HCT116 (cell line): ENCODE results near the gene SIK3.

ENCODE experiments used
- CEBPB ChIP-seq: IDR thresholded peaks from 2 replicates; pipeline ENCODE4 v1.6.1; 2012; ENCODE audit warnings: low read depth
- POLR2A ChIP-seq: IDR thresholded peaks from 2 replicates; pipeline ENCODE4 v1.7.0; 2011; ENCODE audit warnings: borderline replicate concordance; ENCODE audit not compliant: insufficient read depth, insufficient read length; ENCODE audit errors: extremely low read depth
- POLR2AphosphoS5 ChIP-seq: IDR thresholded peaks from 2 replicates; pipeline ENCODE4 v1.6.1; 2011; ENCODE audit warnings: mild to moderate bottlenecking, low read depth, low read length, moderate library complexity
- REST ChIP-seq: IDR thresholded peaks from 2 replicates; pipeline ENCODE4 v1.6.1; 2012; ENCODE audit warnings: low read depth
- SP1 ChIP-seq: IDR thresholded peaks from 2 replicates; pipeline ENCODE4 v1.6.1; 2012; ENCODE audit warnings: low read depth

GRCh38 chr11:116875194-116875593 is 223.0 kb downstream of the SIK3 start:
- TF ChIP-seq POLR2A (no peak), POLR2AphosphoS5 (no peak), SP1 (no peak), REST (no peak), CEBPB (no peak)
